ENCODE measurements around the gene SLC17A4. TPM values are rescaled to one million over a fixed set of nuclear protein-coding genes. Genes with fewer than 3 reads are reported as not detected.
A peak's percentile ranks its signal among the peaks of the same experiment; 100 is the strongest.

The SLC17A4 gene
- total and polyA plus RNA-seq, 10 of the 15 experiments (the other 5 are each of a cell fraction or from before 2014, with no cell fraction given), result not detected

GRCh38 chr6:25735261-25735660 is 19.3 kb upstream of the SLC17A4 start:
- CTCF ChIA-PET, result interaction anchor here (1.0 to 1.6 kb wide), 3 partner anchors 15 to 17 kb away, joined by 4 to 9 read pairs (median 4); no protein-coding TSS in a partner anchor
- no peak for TF ChIP-seq SUPT20H (IDR thresholded peaks at IDR 0.05; ENCODE audit: borderline replicate concordance, control insufficient read depth, low read depth, low read length)
- in situ Hi-C loops (cut with MboI), result no loop called here

GRCh38 chr6:25743868-25744267 is 10.7 kb upstream of the SLC17A4 start:
- Histone ChIP-seq H3K4me1 (ENCODE audit: control insufficient read depth, insufficient read depth, low read length) (no peaks in the 10 kb centered on the region), H3K27me3 (replicated peaks in 1 of 2; ENCODE audit: control insufficient read depth in 2 of 2, insufficient read depth in 2 of 2, low read length in 1 of 2) (no peaks in the 10 kb centered on the region), H3K27ac (ENCODE audit: control insufficient read depth, insufficient read depth) (no peak overlapping the region), H3K9ac (ENCODE audit: control insufficient read depth, insufficient read depth, low read length) (no peak overlapping the region), H2AFZ (ENCODE audit: control insufficient read depth, low read depth, low read length) (no peak overlapping the region), H4K20me1 (ENCODE audit: control insufficient read depth, insufficient read depth) (no peaks in the 10 kb centered on the region), H3K36me3 (ENCODE audit: control insufficient read depth in 2 of 2, insufficient read depth in 2 of 2, low read length in 1 of 2) (no peaks in the 10 kb centered on the region), H3K4me2 (ENCODE audit: control insufficient read depth, insufficient read depth) (no peak overlapping the region), H3K4me3 (no peak overlapping the region), H3K79me2 (ENCODE audit: control insufficient read depth, insufficient read depth, low read length) (no peaks in the 10 kb centered on the region), H3K9me3 (replicated peaks; ENCODE audit: control insufficient read depth, insufficient read depth, low read length) (no peaks in the 10 kb centered on the region)
- ChIA-PET RAD21 (ENCODE audit: unreplicated experiment) (no interaction called here), POLR2A (no interaction called here), CTCF (interaction anchor here (0.7 to 2.0 kb wide), 2 partner anchors 25 to 102 kb away, joined by 3 to 11 read pairs; no protein-coding TSS in a partner anchor), SMC1A (ENCODE audit: uncharacterized antibody, unreplicated experiment) (interaction anchor here (1.5 kb wide), 2 partner anchors 8 to 10 kb away, joined by 3 read pairs; no protein-coding TSS in a partner anchor)
- intact Hi-C loops (cut with micrococcal nuclease; ENCODE audit: unreplicated experiment), result no loop called here
- FAIRE-seq (no peak), DNase-seq (ENCODE audit: low read depth, low spot score) (no peak), ATAC-seq (peak; percentile 50)
- in situ Hi-C loops (cut with MboI), result no loop called here
- no TSS peak for BruUV-seq (replicated peaks)
- TF ChIP-seq SPI1 (IDR thresholded peaks at IDR 0.05; ENCODE audit: borderline replicate concordance, insufficient read depth, low read depth, low read length) (no peak), TARDBP (IDR thresholded peaks at IDR 0.05; ENCODE audit: borderline replicate concordance) (no peak), CEBPZ (IDR thresholded peaks at IDR 0.05; ENCODE audit: low read depth, low read length) (no peak), HDAC6 (IDR thresholded peaks at IDR 0.05; ENCODE audit: unreplicated experiment) (no peak), PAX5 (IDR thresholded peaks at IDR 0.05; ENCODE audit: borderline replicate concordance, low read depth, low read length) (no peak), MLLT1 (IDR thresholded peaks at IDR 0.05) (no peak), FOXK2 (IDR thresholded peaks at IDR 0.05) (no peak), ZNF687 (IDR thresholded peaks at IDR 0.05) (no peak)

More at GRCh38 chr6:25735261-25735660, 19.3 kb upstream of the SLC17A4 start:
- Histone ChIP-seq H3K9ac (ENCODE audit: control insufficient read depth, insufficient read depth, low read length) (no peak overlapping the region), H3K4me2 (ENCODE audit: control insufficient read depth, insufficient read depth) (no peak overlapping the region), H3K9me3 (replicated peaks; ENCODE audit: control insufficient read depth, insufficient read depth, low read length) (no peaks in the 10 kb centered on the region; the same call in 1 of the 3 replicates), H3K27ac (ENCODE audit: control insufficient read depth, insufficient read depth) (no peak overlapping the region), H2AFZ (ENCODE audit: control insufficient read depth, low read depth, low read length) (no peak overlapping the region), H4K20me1 (ENCODE audit: control insufficient read depth, insufficient read depth) (no peaks in the 10 kb centered on the region), H3K4me3 (no peak overlapping the region), H3K4me1 (ENCODE audit: control insufficient read depth, insufficient read depth, low read length) (no peaks in the 10 kb centered on the region), H3K27me3 (replicated peaks in 1 of 2; ENCODE audit: control insufficient read depth in 2 of 2, insufficient read depth in 2 of 2, low read length in 1 of 2) (no peaks in the 10 kb centered on the region), H3K36me3 (ENCODE audit: control insufficient read depth in 2 of 2, insufficient read depth in 2 of 2, low read length in 1 of 2) (no peaks in the 10 kb centered on the region), H3K79me2 (ENCODE audit: control insufficient read depth, insufficient read depth, low read length) (no peaks in the 10 kb centered on the region)
- ChIA-PET POLR2A (no interaction called here), SMC1A (ENCODE audit: uncharacterized antibody, unreplicated experiment) (no interaction called here), RAD21 (ENCODE audit: unreplicated experiment) (no interaction called here)
- BruUV-seq (replicated peaks), result no TSS peak
- FAIRE-seq (no peak), ATAC-seq (no peak), DNase-seq (ENCODE audit: low read depth, low spot score) (no peak)
- intact Hi-C loops (cut with micrococcal nuclease; ENCODE audit: unreplicated experiment), result no loop called here

Measured in GM12878 (cell line).